Spleen (tissue), 11 donors: ENCODE measurements around the gene GLP1R. TPM values are rescaled to one million over a fixed set of nuclear protein-coding genes. Genes with fewer than 3 reads are reported as not detected.

Experiments used
- DNase-seq: peaks from one replicate; pipeline ENCODE4 v3.0.0-alpha.2; 2020
- H3K27ac ChIP-seq, 8 donors: fragments of 200-600 bp; sonication (generic) in 7 of 8; 1 replicate in 4 of 8; 2 replicates in 4 of 8; pipeline versions ENCODE4 v1.5.0 to v1.8.0; 2016 to 2021; ENCODE audit warnings: inconsistent platforms in 4 of 8, mild to moderate bottlenecking in 4 of 8, moderate library complexity in 1 of 8
- H3K27me3 ChIP-seq, 7 donors: fragments of 200-600 bp; sonication (generic) in 6 of 7; replicated peaks in 1 of 7; 1 replicate in 4 of 7; 2 replicates in 3 of 7; pipeline versions ENCODE4 v1.5.0 to v1.8.0; 2016 to 2021; ENCODE audit warnings: inconsistent platforms in 3 of 7, mild to moderate bottlenecking in 1 of 7
- H3K36me3 ChIP-seq, 6 donors: fragments of 200-600 bp; sonication (generic) in 5 of 6; 1 replicate in 4 of 6; 2 replicates in 2 of 6; pipeline versions ENCODE4 v1.5.0 to v1.8.0; 2016 to 2021; ENCODE audit warnings: inconsistent platforms in 2 of 6
- H3K4me1 ChIP-seq, 6 donors: fragments of 200-600 bp; sonication (generic) in 5 of 6; 1 replicate in 3 of 6; 2 replicates in 3 of 6; pipeline versions ENCODE4 v1.5.0 to v1.8.0; 2016 to 2021; ENCODE audit warnings: inconsistent platforms in 3 of 6
- H3K4me3 ChIP-seq, 8 donors: fragments of 200-600 bp; sonication (generic) in 7 of 8; 1 replicate in 4 of 8; 2 replicates in 4 of 8; pipeline versions ENCODE4 v1.5.0 to v1.8.0; 2016 to 2021; ENCODE audit warnings: inconsistent platforms in 4 of 8, mild to moderate bottlenecking in 4 of 8, moderate library complexity in 2 of 8
- H3K9me3 ChIP-seq, 8 donors: fragments of 200-600 bp; sonication (generic) in 7 of 8; 1 replicate in 4 of 8; 2 replicates in 4 of 8; pipeline versions ENCODE4 v1.5.0 to v1.8.0; 2016 to 2021; ENCODE audit warnings: inconsistent platforms in 4 of 8
- CTCF ChIP-seq, 11 experiments: fragments of 200-600 bp in 7 of 11; fragments of 450-650 bp in 4 of 11; sonication (generic) in 4 of 11; IDR thresholded peaks in 8 of 11; conservative IDR thresholded peaks in 3 of 11; 1 replicate in 7 of 11; 2 replicates in 4 of 11; pipeline versions ENCODE4 v1.4.0 to v1.8.0; 2016 to 2021; ENCODE audit warnings: antibody characterized with exemption in 11 of 11, inconsistent platforms in 4 of 11, mild to moderate bottlenecking in 1 of 11
- POLR2A ChIP-seq, 3 donors: fragments of 450-650 bp; IDR thresholded peaks; one replicate each; pipeline ENCODE4 v1.5.1; 2017; ENCODE audit warnings: antibody characterized with exemption in 3 of 3, mild to moderate bottlenecking in 1 of 3
- POLR2AphosphoS5 ChIP-seq, 3 donors: sonication (generic); formaldehyde crosslinking; IDR thresholded peaks; one replicate each; pipeline ENCODE4 v1.5.1; 2017; ENCODE audit warnings: antibody characterized with exemption in 3 of 3
- WGBS, 5 donors: extraction: QIAGEN DNeasy Blood & Tissue Kit in 3 of 5; methylation state at CpG; one replicate each; pipeline versions ENCODE4 v1.1.5 to v1.1.7; 2013 to 2018; 5-methylcytosine and 5-hydroxymethylcytosine counted together
- intact Hi-C: fragments of 100-400 bp; cut with DNase I; formaldehyde crosslinking; loops from one replicate; pipeline ENCODE4 v1.15.0; 2023; ENCODE audit warnings: low total_unique reads
- polyA plus RNA-seq, 3 donors: library from polyadenylated mRNA; stranded (reverse); fragments of 200-250 nt; gene quantifications; one replicate each; pipeline ENCODE4 v1.2.1, GENCODE V29; 2013
- total RNA-seq, 7 donors: library from RNA; depleted of rRNA in 3 of 7; stranded (reverse); fragments of >200 nt in 3 of 7; fragmentation: NEBNext Ultra II Directional in 4 of 7; extraction: Animal tissue kit (Norgen Biotek cat#: 25700) in 4 of 7; gene quantifications; one replicate each; pipeline versions ENCODE4 v1.1.0 to v1.2.1, GENCODE V29; 2016 to 2021
- donor health status: healthy with polysubstance abuse.
- donor health status: DM: no; HTN: no; CAD: no; lungs with moderate emphysema.
- donor health status: DM: no; HTN: no; CAD: no.
- donor health status: Bipolar disorder and iron deficiency.
- donor health status: healthy.
- donor health status: DM: no; HTN: no; CAD: no.
- donor health status: DM: yes; HTN: yes; CAD: no.

The GLP1R gene
- total and polyA plus RNA-seq, 10 donors, result 0.11 TPM; not detected in 9

DNA sequence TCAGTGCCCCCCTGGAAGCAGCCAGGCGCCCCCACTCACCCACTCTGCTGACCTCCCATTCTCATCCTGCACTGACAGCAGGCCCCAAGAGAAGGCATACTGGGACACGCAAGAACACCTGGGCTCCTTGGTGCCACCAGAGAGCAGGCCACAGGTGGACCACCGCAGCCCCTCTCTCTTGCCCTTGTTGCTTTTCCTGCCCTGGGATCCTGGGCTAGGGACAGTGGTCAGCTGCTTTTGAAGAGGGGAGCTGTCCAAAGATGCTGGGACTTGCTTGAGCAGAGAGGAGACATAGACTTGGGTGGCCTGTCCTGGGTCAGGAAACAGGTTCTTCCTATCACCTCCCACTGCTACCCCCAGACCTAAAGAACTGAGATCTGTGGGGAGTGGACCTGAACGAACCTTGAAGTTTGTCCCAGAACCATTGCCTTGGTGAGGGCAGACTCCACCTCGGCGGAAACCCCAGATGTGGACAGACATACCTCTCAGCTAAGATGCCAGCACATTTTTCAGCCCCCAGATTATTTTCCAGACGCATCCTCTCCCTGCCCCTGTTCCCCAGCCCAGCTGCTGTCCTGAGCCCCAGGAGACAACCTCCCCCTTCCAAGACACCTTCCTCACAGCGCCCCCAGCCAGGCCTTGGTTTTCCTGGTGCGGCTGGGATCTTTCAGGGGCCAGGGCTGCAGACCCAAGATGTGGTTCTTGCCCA, 1.1 kb downstream of the GLP1R start:
- no peak for TF ChIP-seq POLR2A (IDR thresholded peaks at IDR 0.05)
- TF ChIP-seq POLR2AphosphoS5 (IDR thresholded peaks at IDR 0.05), result no peak
- no peak for TF ChIP-seq CTCF (IDR thresholded peaks at IDR 0.05 in 8 of 11, conservative IDR thresholded peaks at IDR 0.05 in 3 of 11)
- DNase-seq, result peak; percentile 66
- peaks cover 4 to 76% (median 29%) of the 10 kb centered on the region in 7 donors for H3K27me3 ChIP-seq
- intact Hi-C loops, result no loop called here
- H3K4me1 ChIP-seq, result peaks cover 0 to 18% (median 10%) of the 10 kb centered on the region in 6 donors
- WGBS, 5 donors, result 79 to 90% (median 85%) methylated on average over 9 of the region's 9 CpGs
- no peak overlapping the region for H3K4me3 ChIP-seq
- no peaks in the 10 kb centered on the region for H3K36me3 ChIP-seq
- no peaks in the 10 kb centered on the region for H3K9me3 ChIP-seq
- H3K27ac ChIP-seq, result no peak overlapping the region

GRCh38 chr6:39050453-39051112, 2.0 kb downstream of the GLP1R start:
- H3K4me1 ChIP-seq, result peaks cover 0 to 18% (median 10%) of the 10 kb centered on the region in 6 donors
- H3K27ac ChIP-seq, result no peak overlapping the region
- H3K9me3 ChIP-seq, result no peaks in the 10 kb centered on the region
- peaks cover 4 to 71% (median 29%) of the 10 kb centered on the region in 7 donors for H3K27me3 ChIP-seq
- 64 to 83% (median 72%) methylated on average over 5 of the region's 5 CpGs for WGBS, 5 donors
- no peaks in the 10 kb centered on the region for H3K36me3 ChIP-seq
- DNase-seq, result peak; percentile 37
- no peak overlapping the region for H3K4me3 ChIP-seq
- TF ChIP-seq POLR2A (IDR thresholded peaks at IDR 0.05), result no peak
- TF ChIP-seq POLR2AphosphoS5 (IDR thresholded peaks at IDR 0.05), result no peak
- TF ChIP-seq CTCF (IDR thresholded peaks at IDR 0.05 in 8 of 11, conservative IDR thresholded peaks at IDR 0.05 in 3 of 11), result no peak
- intact Hi-C loops, result no loop called here

- peak; percentile 55 for DNase-seq
- H3K4me3 ChIP-seq, result no peak overlapping the region
- WGBS, 5 donors, result 43 to 45% (median 44%) methylated on average over 4 of the region's 4 CpGs
- no peaks in the 10 kb centered on the region for H3K36me3 ChIP-seq
- intact Hi-C loops, result no loop called here
- no peak for TF ChIP-seq POLR2A (IDR thresholded peaks at IDR 0.05)
- no peak for TF ChIP-seq CTCF (IDR thresholded peaks at IDR 0.05 in 8 of 11, conservative IDR thresholded peaks at IDR 0.05 in 3 of 11)
- no peak for TF ChIP-seq POLR2AphosphoS5 (IDR thresholded peaks at IDR 0.05)
- H3K27ac ChIP-seq, result no peak overlapping the region
- peaks cover 0 to 18% (median 10%) of the 10 kb centered on the region in 6 donors for H3K4me1 ChIP-seq
- peaks cover 4 to 61% (median 29%) of the 10 kb centered on the region in 7 donors for H3K27me3 ChIP-seq
- no peaks in the 10 kb centered on the region for H3K9me3 ChIP-seq
Measured at GRCh38 chr6:39051399-39052122, 3.0 kb downstream of the GLP1R start.
